Testis (tissue), 3 donors: ENCODE data around the gene HEXD. TPM values are rescaled to one million over a fixed set of nuclear protein-coding genes. Genes with fewer than 3 reads are reported as not detected.
A peak's percentile ranks its signal among the peaks of the same experiment; 100 is the strongest.

ENCODE experiments used
- DNase-seq: peaks from one replicate; pipeline ENCODE4 v3.0.0-alpha.2; 2019
- H3K27ac ChIP-seq, 2 donors: fragments of 200-600 bp; sonication (generic); one replicate each; pipeline ENCODE4 v1.5.1; 2019
- H3K27me3 ChIP-seq: fragments of 200-600 bp; sonication (generic); one replicate; pipeline ENCODE4 v1.5.1; 2019
- H3K36me3 ChIP-seq: fragments of 200-600 bp; sonication (generic); one replicate; pipeline ENCODE4 v1.5.1; 2017; ENCODE audit warnings: low read depth; ENCODE audit errors: missing control alignments
- H3K4me1 ChIP-seq: fragments of 200-600 bp; sonication (generic); one replicate; pipeline ENCODE4 v1.5.1; 2019
- H3K4me3 ChIP-seq, 2 donors: fragments of 200-600 bp; sonication (generic); one replicate each; pipeline ENCODE4 v1.5.1; 2017 to 2019
- H3K9me3 ChIP-seq: fragments of 200-600 bp; sonication (generic); one replicate; pipeline ENCODE4 v1.5.1; 2017
- CTCF ChIP-seq, 3 experiments: fragments of 450-650 bp in 2 of 3; fragments of 200-600 bp in 1 of 3; sonication (generic) in 1 of 3; IDR thresholded peaks; one replicate each; pipeline ENCODE4 v1.5.1; 2016 to 2019; ENCODE audit warnings: antibody characterized with exemption in 3 of 3, mild to moderate bottlenecking in 2 of 3, moderate library complexity in 1 of 3
- POLR2A ChIP-seq: fragments of 450-650 bp; IDR thresholded peaks from one replicate; pipeline ENCODE4 v1.6.1; 2017; ENCODE audit warnings: antibody characterized with exemption, mild to moderate bottlenecking, moderate library complexity
- WGBS, 2 donors: methylation state at CpG; one replicate each; pipeline ENCODE4 v1.1.5; 2018; 5-methylcytosine and 5-hydroxymethylcytosine counted together
- intact Hi-C: fragments of 100-400 bp; cut with DNase I; formaldehyde crosslinking; loops from one replicate; pipeline ENCODE4 v1.15.1; 2023; ENCODE audit warnings: low total_unique reads
- polyA plus RNA-seq: library from polyadenylated mRNA; stranded (reverse); fragments of 350-450 nt; fragmentation: Illumina TruSeq; extraction: RNeasy Lipid Tissue Mini Kit (QIAGEN cat#74804); gene quantifications from one replicate; pipeline ENCODE4 v1.2.3, GENCODE V29; 2014; ENCODE audit warnings: low read depth, low replicate concordance; ENCODE audit not compliant: insufficient read depth
- total RNA-seq, 2 donors: library from RNA; depleted of rRNA; stranded (reverse); fragments of >200 nt; gene quantifications; one replicate each; pipeline ENCODE4 v1.2.3, GENCODE V29; 2016

HEXD gene
- total and polyA plus RNA-seq, 3 donors from 2014 or later = 24.4 to 95.3 (median 90.9) TPM

GRCh38 chr17:82394278-82394677 is 23.9 kb upstream of the HEXD start:
- intact Hi-C loops = no loop called here
- TF ChIP-seq POLR2A (no peak), CTCF (IDR thresholded peaks at IDR 0.05) (no peak)
- no peak overlapping the region for H3K27ac ChIP-seq
- H3K27me3 ChIP-seq = no peaks in the 10 kb centered on the region
- no peaks in the 10 kb centered on the region for H3K4me1 ChIP-seq
- no peaks in the 10 kb centered on the region for H3K9me3 ChIP-seq
- no peaks in the 10 kb centered on the region for H3K36me3 ChIP-seq
- 85 to 97% methylated on average over 9 to 12 of the region's 12 CpGs for WGBS, 2 donors
- DNase-seq = no peak
- no peak overlapping the region for H3K4me3 ChIP-seq

GRCh38 chr17:82396601-82397435 is 21.3 kb upstream of the HEXD start:
- intact Hi-C loops = no loop called here
- no peak for DNase-seq
- no peak for TF ChIP-seq CTCF (IDR thresholded peaks at IDR 0.05)
- no peak for TF ChIP-seq POLR2A
- no peaks in the 10 kb centered on the region for H3K9me3 ChIP-seq
- no peaks in the 10 kb centered on the region for H3K36me3 ChIP-seq
- no peaks in the 10 kb centered on the region for H3K4me1 ChIP-seq
- H3K4me3 ChIP-seq = no peak overlapping the region
- H3K27ac ChIP-seq = no peak overlapping the region
- H3K27me3 ChIP-seq = no peaks in the 10 kb centered on the region
- 83% methylated on average over 19 of the region's 19 CpGs for WGBS, 2 donors

GRCh38 chr17:82397449-82398335 is 20.5 kb upstream of the HEXD start:
- Histone ChIP-seq H3K36me3 (no peaks in the 10 kb centered on the region), H3K27me3 (no peaks in the 10 kb centered on the region), H3K4me1 (no peaks in the 10 kb centered on the region), H3K27ac (no peak overlapping the region), H3K4me3 (no peak overlapping the region), H3K9me3 (no peaks in the 10 kb centered on the region)
- no peak for DNase-seq
- intact Hi-C loops = no loop called here
- TF ChIP-seq CTCF (IDR thresholded peaks at IDR 0.05) (no peak), POLR2A (no peak)
- WGBS, 2 donors = 90 to 95% methylated on average over 37 to 38 of the region's 38 CpGs

- WGBS, 2 donors = 52 to 64% methylated on average over 13 of the region's 13 CpGs
- Histone ChIP-seq H3K27ac (no peak overlapping the region), H3K27me3 (no peaks in the 10 kb centered on the region), H3K4me3 (no peak overlapping the region), H3K36me3 (no peaks in the 10 kb centered on the region), H3K4me1 (no peaks in the 10 kb centered on the region), H3K9me3 (no peaks in the 10 kb centered on the region)
- DNase-seq = peak; percentile 68
- intact Hi-C loops = no loop called here
- TF ChIP-seq POLR2A = no peak
- no peak for TF ChIP-seq CTCF (IDR thresholded peaks at IDR 0.05)
These were observed 19.1 kb upstream of the HEXD start for GRCh38 chr17:82399041-82399441.
